Stimulated activated CD8-positive, alpha-beta memory T cell treated with anti-CD3 and anti-CD28 coated beads, Interleukin-7, amount 100 ng/mL, for 1 hour (primary cell): ENCODE results near the gene FOXO4.

ENCODE experiments used
- DNase-seq, 2 donors: peaks; one replicate each; pipeline ENCODE4 v3.0.0-alpha.2; 2020; ENCODE audit warnings: low read depth in 2 of 2

The FOXO4 gene

DNA sequence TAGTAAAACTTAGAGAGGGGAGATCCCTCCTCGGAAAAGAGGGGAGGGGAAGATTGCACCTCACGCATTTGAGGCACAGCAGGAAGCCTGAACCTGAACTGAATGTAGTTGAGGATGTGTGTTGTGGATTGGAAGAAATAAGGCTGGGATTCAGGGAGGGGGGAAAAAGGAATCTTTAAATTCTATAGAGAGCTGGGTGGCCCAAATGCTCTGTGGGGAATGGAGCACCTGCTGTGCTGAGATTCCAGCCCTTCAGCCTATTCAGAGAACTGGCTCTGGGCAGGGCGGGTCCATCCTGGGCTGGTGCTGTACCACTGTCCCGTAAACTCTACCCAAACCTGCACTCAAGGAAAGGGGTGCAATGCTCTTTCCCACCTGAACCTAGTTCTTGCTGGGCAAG, 4.1 kb downstream of the FOXO4 start:
- no peak for DNase-seq

DNA sequence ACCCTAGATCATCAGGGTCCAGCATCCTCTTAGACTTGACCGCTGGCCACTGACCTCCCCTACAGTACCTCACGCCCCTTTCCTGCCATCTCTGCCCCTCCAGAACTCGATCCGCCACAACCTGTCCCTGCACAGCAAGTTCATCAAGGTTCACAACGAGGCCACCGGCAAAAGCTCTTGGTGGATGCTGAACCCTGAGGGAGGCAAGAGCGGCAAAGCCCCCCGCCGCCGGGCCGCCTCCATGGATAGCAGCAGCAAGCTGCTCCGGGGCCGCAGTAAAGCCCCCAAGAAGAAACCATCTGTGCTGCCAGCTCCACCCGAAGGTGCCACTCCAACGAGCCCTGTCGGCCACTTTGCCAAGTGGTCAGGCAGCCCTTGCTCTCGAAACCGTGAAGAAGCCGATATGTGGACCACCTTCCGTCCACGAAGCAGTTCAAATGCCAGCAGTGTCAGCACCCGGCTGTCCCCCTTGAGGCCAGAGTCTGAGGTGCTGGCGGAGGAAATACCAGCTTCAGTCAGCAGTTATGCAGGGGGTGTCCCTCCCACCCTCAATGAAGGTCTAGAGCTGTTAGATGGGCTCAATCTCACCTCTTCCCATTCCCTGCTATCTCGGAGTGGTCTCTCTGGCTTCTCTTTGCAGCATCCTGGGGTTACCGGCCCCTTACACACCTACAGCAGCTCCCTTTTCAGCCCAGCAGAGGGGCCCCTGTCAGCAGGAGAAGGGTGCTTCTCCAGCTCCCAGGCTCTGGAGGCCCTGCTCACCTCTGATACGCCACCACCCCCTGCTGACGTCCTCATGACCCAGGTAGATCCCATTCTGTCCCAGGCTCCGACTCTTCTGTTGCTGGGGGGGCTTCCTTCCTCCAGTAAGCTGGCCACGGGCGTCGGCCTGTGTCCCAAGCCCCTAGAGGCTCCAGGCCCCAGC, 5.2 kb downstream of the FOXO4 start:
- no peak for DNase-seq

DNA sequence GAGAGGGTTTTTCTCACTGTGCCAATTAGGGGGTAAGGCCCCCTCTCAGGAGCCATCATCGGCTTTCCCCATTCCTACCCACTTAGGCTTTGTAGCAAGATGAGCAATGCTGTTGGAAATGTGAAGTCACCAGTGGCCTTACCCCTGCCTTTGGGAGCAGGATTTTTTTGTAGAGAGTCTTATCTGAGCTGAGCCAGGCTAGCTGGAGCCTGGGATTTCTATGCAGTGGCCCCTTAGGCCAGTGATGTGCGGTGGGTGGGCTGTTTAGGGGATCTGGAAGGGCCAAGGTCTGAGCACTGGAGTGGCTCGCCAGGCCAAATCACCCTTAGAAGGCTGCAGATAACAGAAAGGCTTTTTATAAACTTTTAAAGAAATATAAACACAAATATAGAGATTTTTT, 6.6 kb downstream of the FOXO4 start:
- no peak for DNase-seq

- DNase-seq, result no peak
Observed at GRCh38 chrX:71103110-71103983, 7.7 kb downstream of the FOXO4 start.

DNA sequence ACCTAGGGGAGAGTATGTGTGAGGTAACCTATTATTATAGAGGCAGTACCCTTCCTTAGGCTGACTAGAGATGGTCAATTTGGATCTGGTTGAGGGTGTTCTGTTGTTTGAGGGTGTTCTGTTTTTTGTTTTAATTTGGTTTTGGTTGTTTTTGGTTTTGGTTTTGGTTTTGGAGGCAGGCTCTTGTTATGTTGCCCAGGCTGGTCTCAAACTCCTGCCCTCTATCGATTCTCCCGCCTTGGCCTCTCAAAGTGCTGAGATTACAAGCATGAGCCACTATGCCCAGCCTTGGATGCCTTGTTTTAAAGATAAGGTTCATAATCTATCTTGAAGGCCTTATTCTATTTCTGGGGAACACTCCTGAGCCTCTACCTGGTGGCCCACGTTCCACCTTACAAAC, 10.0 kb downstream of the FOXO4 start:
- DNase-seq, result no peak

DNA sequence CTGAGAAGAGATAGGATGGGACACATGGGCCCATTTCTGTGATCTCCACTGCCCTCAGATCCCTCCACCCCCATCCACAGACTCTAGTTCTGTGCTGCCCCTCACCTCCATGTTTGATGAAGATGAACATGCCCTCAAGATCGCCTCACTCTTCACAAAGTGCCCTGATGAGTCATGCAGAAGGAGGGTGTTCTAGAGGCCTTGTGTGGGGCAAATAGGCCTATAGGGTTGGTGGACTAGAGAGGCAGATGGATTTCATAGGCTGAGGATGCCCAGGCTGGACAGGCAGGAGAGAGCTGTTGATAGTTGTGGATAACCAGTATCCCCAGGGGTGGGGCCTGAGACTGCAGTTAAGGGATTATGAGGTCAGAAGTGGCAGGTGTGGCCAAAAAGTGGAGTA, 10.8 kb downstream of the FOXO4 start, which contains the start of gene CXorf65:
Gene CXorf65 (minus strand): TSS at position 314 of the 400 bp plus-strand sequence. CDS start 184 bp downstream, at position 130.
- no peak for DNase-seq

DNA sequence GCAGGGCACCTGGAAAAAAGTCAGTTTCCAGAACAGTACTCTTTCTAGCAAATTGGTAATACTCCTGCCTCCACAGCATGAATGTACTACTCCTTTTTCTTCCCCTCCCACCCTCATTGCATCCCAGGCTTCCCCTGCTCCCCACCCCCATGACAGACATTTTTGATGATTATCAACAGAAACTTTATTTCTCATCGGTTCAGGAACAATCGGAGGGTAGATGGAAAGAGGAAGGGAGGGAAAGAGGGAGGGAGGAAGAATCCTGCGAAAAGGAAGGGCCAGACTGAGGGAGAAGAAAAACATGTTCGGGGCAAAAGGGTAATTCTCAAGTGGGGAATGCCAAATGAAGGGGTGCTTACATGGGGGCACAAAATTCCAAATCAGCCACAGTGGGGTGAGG, 11.6 kb downstream of the FOXO4 start:
- no peak for DNase-seq

GRCh38 chrX:71107762-71108360, 12.2 kb downstream of the FOXO4 start:
- DNase-seq, result no peak

DNA sequence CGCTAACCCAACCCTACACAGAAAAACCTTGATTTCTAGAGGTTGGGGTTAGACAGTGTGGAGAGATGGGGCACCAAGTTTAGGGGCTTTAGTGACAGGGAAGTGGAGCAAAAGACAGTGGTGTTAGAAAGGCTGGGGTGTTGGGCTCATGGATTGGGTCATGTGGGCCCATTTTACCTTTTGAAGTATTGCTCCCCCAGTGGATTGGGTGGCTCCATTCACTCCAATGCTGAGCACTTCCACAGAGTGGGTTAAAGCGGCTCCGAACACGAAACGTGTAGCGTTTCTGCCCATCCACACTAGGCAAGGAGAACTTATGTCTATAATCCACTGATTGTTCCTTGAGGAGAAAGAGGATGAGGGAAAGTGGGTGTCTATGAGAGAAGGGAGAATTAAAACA, 13.4 kb downstream of the FOXO4 start:
- no peak for DNase-seq

- DNase-seq, result peak; percentile 50 to 54
Observed at GRCh38 chrX:71111141-71111843, 15.6 kb downstream of the FOXO4 start, which contains the start of gene IL2RG. TSS of gene IL2RG (minus strand) at chrX:71111577. CDS start at chrX:71111539, 38 bp downstream.

GRCh38 chrX:71111921-71112431, 16.3 kb downstream of the FOXO4 start:
- no peak for DNase-seq

GRCh38 chrX:71117358-71117757, 21.7 kb downstream of the FOXO4 start:
- no peak for DNase-seq

- DNase-seq, result peak; percentile 64 to 66
Observed at GRCh38 chrX:71118032-71118984, 22.7 kb downstream of the FOXO4 start, which contains the start of gene MED12. TSS of gene MED12 (plus strand) at chrX:71118596. CDS start at chrX:71118755, 159 bp downstream.

DNA sequence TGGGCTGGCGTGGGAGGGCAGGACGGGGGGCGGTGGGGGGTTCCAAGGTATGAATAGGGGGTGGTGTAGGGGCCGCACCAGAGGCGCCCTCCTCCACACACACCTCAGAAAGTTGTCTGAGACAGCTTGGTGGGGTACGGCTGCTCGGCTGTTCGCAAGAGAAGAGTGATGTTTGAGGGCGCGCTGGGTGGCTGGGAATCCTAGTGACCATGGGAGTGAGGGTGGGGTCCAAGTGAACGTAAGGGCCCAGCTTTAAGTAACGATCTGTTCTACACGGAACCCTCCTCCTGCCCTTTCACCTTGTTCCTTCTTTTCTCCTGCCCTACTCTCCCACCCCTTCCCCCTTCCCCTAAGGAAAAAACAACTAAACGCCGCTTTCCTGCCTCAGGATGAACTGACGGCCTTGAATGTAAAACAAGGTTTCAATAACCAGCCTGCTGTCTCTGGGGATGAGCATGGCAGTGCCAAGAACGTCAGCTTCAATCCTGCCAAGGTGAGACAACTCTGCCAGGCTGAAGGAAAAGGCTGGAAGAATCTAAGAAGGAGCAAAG, 23.4 kb downstream of the FOXO4 start:
- DNase-seq, result no peak

- no peak for DNase-seq
Observed at GRCh38 chrX:71128166-71128833, 32.6 kb downstream of the FOXO4 start.

DNA sequence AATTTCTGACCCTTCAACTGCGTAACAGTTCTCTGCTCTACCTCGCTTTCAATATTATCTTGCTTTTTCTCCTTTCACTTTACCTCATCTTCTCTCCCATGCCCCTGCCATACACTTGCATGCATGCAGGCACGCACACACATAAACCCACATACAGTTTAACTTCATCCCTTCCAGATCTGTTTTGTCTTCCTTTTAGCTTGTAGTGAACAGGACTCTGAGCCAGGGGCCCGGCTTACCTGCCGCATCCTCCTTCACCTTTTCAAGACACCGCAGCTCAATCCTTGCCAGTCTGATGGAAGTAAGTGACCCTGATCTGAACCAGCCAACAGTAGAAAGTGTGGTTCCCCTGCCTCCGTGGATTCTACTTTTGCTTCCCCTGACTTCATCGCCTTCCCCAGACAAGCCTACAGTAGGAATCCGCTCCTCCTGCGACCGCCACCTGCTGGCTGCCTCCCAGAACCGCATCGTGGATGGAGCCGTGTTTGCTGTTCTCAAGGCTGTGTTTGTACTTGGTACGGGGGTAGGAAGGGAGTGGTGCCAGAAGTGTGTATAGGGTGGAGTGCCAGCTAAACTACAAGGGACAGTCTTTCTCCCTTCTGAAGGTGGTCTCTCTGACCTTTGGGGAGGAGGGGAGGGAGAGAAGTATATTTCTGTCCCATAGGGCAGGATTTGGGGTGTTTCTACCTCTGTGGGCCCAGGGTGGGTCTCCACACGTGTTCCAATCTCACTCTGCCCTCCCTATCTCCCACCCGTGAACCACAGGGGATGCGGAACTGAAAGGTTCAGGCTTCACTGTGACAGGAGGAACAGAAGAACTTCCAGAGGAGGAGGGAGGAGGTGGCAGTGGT, 33.5 kb downstream of the FOXO4 start:
- peak; percentile 42 to 57 for DNase-seq

DNA sequence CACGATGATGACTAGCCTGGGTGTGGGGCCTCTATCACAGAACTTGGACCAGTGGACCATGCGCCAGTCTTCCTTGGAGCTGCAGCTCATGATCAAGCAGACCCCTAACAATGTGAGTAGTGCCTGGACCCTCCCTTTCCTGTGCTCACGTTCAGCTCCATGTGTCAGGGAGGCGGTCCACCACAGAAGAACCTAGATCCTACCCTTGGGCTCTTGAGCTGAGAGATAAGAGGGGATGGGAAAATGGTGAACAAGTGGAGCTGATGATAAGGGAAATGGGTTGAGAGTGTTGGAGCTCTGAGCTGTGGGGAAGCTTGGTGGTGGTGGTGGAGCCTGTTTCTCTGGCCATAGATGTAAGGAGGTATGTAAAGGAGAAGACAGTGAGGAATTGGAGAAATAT, 35.9 kb downstream of the FOXO4 start:
- DNase-seq, result no peak

- DNase-seq, result no peak
Observed at GRCh38 chrX:71140440-71140839, 44.8 kb downstream of the FOXO4 start.
